Kidney epithelial cell (primary cell): ENCODE results near the gene FBXW12. TPM values are rescaled to one million over a fixed set of nuclear protein-coding genes. Genes with fewer than 3 reads are reported as not detected.

Experiments
- DNase-seq: peaks from one replicate; pipeline ENCODE4 v3.0.0-alpha.2; 2010; ENCODE audit warnings: low read depth
- H3K27me3 ChIP-seq: 2 replicates; pipeline ENCODE4 v1.6.0; 2011; ENCODE audit warnings: low read length; ENCODE audit not compliant: control insufficient read depth, insufficient read depth
- H3K36me3 ChIP-seq: 2 replicates; pipeline ENCODE4 v1.5.1; 2011; ENCODE audit warnings: low read length; ENCODE audit not compliant: control insufficient read depth, insufficient read depth
- H3K4me3 ChIP-seq: 2 replicates; pipeline ENCODE4 v1.5.1; 2011; ENCODE audit warnings: low read depth, mild to moderate bottlenecking, control low read depth, low read length
- total RNA-seq: library from RNA; depleted of rRNA; stranded (reverse); fragments of >200 nt; gene quantifications from 2 replicates; pipeline ENCODE4 v1.2.3, GENCODE V29; 2015
- TF ChIP-seq, protein P1 (sequence below): IDR thresholded peaks from 2 replicates; pipeline ENCODE4 v1.5.1; 2011; ENCODE audit warnings: mild to moderate bottlenecking, moderate library complexity, low read length, control low read depth, inconsistent platforms; ENCODE audit not compliant: insufficient read depth, poor library complexity, severe bottlenecking

FBXW12 gene
- total RNA-seq, 1 donor from 2014 or later = 0.46 TPM

DNA sequence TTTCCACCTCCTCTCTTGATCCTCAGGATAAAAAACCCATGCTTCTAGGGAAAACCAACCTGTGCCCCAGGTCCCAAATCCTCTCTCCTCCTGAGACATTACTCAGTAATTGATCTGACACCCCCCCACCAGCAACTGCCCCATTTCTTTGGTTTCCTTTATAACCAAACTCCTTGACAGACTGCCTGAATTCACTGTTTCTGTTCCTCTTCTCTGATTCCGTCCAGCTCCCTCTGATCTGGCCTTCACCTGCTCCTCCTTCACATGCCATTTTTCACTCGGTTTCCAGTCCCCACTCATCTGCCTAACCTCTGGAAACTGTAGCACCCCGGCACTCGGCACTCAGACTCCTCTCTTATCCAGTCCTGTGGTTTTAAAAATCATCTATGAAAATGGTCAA, 65.8 kb downstream of the FBXW12 start:
- H3K4me3 ChIP-seq = no peak overlapping the region
- no peaks in the 10 kb centered on the region for H3K36me3 ChIP-seq
- no peak for DNase-seq
- TF ChIP-seq, protein P1, sequence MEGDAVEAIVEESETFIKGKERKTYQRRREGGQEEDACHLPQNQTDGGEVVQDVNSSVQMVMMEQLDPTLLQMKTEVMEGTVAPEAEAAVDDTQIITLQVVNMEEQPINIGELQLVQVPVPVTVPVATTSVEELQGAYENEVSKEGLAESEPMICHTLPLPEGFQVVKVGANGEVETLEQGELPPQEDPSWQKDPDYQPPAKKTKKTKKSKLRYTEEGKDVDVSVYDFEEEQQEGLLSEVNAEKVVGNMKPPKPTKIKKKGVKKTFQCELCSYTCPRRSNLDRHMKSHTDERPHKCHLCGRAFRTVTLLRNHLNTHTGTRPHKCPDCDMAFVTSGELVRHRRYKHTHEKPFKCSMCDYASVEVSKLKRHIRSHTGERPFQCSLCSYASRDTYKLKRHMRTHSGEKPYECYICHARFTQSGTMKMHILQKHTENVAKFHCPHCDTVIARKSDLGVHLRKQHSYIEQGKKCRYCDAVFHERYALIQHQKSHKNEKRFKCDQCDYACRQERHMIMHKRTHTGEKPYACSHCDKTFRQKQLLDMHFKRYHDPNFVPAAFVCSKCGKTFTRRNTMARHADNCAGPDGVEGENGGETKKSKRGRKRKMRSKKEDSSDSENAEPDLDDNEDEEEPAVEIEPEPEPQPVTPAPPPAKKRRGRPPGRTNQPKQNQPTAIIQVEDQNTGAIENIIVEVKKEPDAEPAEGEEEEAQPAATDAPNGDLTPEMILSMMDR = no peak
- H3K27me3 ChIP-seq = no peaks in the 10 kb centered on the region

DNA sequence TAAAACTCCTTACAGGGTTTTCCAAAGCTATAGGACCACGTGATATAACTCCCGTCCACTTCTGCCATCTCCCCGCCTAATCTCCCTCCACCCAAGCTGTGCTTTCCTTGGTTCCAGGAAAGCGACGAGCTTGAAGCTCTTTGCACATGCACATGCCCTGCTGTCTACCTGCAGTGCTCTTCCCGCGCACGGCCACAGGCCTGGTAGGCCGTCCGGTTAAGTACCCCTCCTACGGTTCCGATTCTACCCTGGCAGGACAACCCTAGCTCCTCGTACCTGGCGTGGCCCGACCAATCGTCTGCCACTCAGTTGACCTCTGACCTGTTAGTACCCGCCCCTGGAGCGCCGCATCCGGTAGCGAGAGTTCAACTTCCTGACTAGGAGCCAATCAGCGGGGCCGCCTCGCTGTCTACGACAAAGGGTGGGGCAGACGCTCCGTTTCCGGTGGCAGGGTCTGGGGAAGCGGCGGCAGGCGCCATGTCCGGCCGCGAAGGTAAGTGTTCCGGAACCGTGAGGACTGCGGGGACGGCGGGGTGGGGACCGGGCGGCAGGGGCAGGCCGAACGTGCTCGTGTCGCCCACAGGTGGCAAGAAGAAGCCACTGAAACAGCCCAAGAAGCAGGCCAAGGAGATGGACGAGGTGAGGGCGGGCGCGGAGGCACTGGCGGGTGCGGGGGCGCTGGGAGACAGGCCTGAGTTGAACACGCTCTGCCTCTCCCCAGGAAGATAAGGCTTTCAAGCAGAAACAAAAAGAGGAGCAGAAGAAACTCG, 68.0 kb downstream of the FBXW12 start, which contains the start of the genes CCDC51 and TMA7:
CCDC51 (minus strand) TSS at position 300 of the 770 bp plus-strand sequence. CDS start 4,991 bp downstream, outside the sequence.
TMA7 (plus strand) TSS at position 438 of the 770 bp plus-strand sequence; CDS start at position 478, 40 bp downstream.
- TF ChIP-seq, protein P1 = no peak
- Histone ChIP-seq H3K27me3 (no peaks in the 10 kb centered on the region), H3K4me3 (peak within 1 kb of the TSS; percentile 84), H3K36me3 (no peaks in the 10 kb centered on the region)
- DNase-seq = peak; percentile 88

DNA sequence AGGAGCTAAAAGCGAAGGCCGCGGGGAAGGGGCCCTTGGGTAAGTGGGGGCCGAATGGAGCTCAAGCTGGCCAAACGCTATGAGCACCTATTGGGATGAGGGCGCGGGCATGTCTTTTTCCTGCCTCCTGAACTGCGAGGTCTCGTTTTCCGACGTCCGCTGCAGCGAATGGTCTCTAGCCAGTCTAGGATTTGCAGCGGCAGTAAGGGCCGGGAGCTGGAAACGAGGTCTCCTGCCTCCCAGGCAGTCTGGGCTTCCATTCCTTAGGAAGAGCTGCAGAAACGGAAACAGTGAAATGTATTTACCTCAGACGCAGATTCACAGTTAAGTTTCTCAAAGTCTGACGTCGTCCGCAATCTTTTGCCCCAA, 68.6 kb downstream of the FBXW12 start:
- no peak for DNase-seq
- TF ChIP-seq, protein P1 = no peak
- Histone ChIP-seq H3K36me3 (no peaks in the 10 kb centered on the region), H3K27me3 (no peaks in the 10 kb centered on the region), H3K4me3 (peak overlapping the region; percentile 84)

DNA sequence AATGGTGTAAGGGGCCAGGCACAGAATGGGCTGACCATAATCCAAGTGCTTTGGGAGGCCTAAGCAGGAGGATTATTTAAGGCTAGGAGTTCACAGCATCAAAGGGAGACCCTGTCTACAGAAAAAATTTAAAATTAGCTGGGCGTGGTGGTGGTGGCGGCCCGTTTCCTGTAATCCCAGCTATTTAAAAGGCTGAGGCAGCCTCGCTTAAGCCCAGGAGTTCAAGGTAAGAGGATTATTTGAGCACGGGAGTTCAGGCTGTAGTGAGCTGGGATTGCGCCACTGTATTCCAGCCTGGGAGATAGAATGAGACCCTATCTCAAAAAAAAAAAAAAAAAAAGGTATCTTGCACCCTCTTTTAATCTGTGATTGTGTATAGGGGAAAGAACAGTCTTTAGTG, 69.9 kb downstream of the FBXW12 start:
- Histone ChIP-seq H3K4me3 (no peak overlapping the region), H3K36me3 (no peaks in the 10 kb centered on the region), H3K27me3 (no peaks in the 10 kb centered on the region)
- TF ChIP-seq, protein P1 = no peak
- no peak for DNase-seq

Other genes with a start within 250 kb of the FBXW12 start
- 3.6 and 5.3 TPM in 2 replicates for gene CDC25A, start 183.8 kb upstream of the FBXW12 start, total RNA-seq
- gene CAMP, start 148.7 kb upstream of the FBXW12 start, total RNA-seq = not detected in 2 replicates
- gene ZNF589, start 131.1 kb upstream of the FBXW12 start, total RNA-seq = 5.1 TPM in 2 replicates
- 35.1 and 45.9 TPM in 2 replicates for gene NME6, start 70.9 kb upstream of the FBXW12 start, total RNA-seq
- gene SPINK8, start 38.6 kb upstream of the FBXW12 start, total RNA-seq = not detected in 2 replicates
- 115 and 137 TPM in 2 replicates for gene PLXNB1, start 57.9 kb downstream of the FBXW12 start, total RNA-seq
- 39.2 and 46.4 TPM in 2 replicates for gene CCDC51, start 67.9 kb downstream of the FBXW12 start, total RNA-seq
- 374 and 462 TPM in 2 replicates for gene TMA7, start 68.0 kb downstream of the FBXW12 start, total RNA-seq
- gene ATRIP, start 74.5 kb downstream of the FBXW12 start, total RNA-seq = 5.7 and 6.8 TPM in 2 replicates
- gene SHISA5, start 132.0 kb downstream of the FBXW12 start, total RNA-seq = 231 and 248 TPM in 2 replicates
- gene PFKFB4, start 184.6 kb downstream of the FBXW12 start, total RNA-seq = 22.4 and 24.1 TPM in 2 replicates
- gene UCN2, start 191.6 kb downstream of the FBXW12 start, total RNA-seq = 26.1 and 39.1 TPM in 2 replicates
- gene COL7A1, start 223.1 kb downstream of the FBXW12 start, total RNA-seq = 337 and 348 TPM in 2 replicates
- gene UQCRC1, start 237.4 kb downstream of the FBXW12 start, total RNA-seq = 413 and 435 TPM in 2 replicates
- gene TMEM89, start 249.6 kb downstream of the FBXW12 start, total RNA-seq = not detected in 2 replicates